Tibial artery (tissue), 4 donors: ENCODE results near the gene HAUS5.

ENCODE experiments used
- DNase-seq, 2 donors: peaks; one replicate each; pipeline ENCODE4 v3.0.0-alpha.2; 2019
- H3K27ac ChIP-seq, 2 donors: fragments of 200-600 bp; sonication (generic) in 1 of 2; 1 replicate in 1 of 2; 2 replicates in 1 of 2; pipeline ENCODE4 v1.5.1; 2018 to 2019; ENCODE audit warnings: mild to moderate bottlenecking in 1 of 2
- H3K27me3 ChIP-seq, 2 donors: fragments of 200-600 bp; sonication (generic) in 1 of 2; one replicate each; pipeline versions ENCODE4 v1.5.1 to v1.6.0; 2016 to 2019
- H3K36me3 ChIP-seq, 3 donors: fragments of 200-600 bp; sonication (generic) in 2 of 3; one replicate each; pipeline ENCODE4 v1.5.1; 2016 to 2019; ENCODE audit warnings: mild to moderate bottlenecking in 2 of 3
- H3K4me1 ChIP-seq, 4 donors: fragments of 200-600 bp; sonication (generic) in 2 of 4; 1 replicate in 3 of 4; 2 replicates in 1 of 4; pipeline ENCODE4 v1.5.1; 2016 to 2019
- H3K4me3 ChIP-seq, 2 donors: fragments of 200-600 bp; sonication (generic) in 1 of 2; 1 replicate in 1 of 2; 2 replicates in 1 of 2; pipeline ENCODE4 v1.5.1; 2018 to 2019; ENCODE audit warnings: mild to moderate bottlenecking in 2 of 2
- H3K9me3 ChIP-seq, 3 donors: fragments of 200-600 bp; sonication (generic) in 1 of 3; one replicate each; pipeline ENCODE4 v1.5.1; 2016 to 2019
- intact Hi-C: fragments of 100-400 bp; cut with DNase I; formaldehyde crosslinking; loops from one replicate; pipeline ENCODE4 v1.15.0; 2023; ENCODE audit warnings: low total_unique reads
- TF ChIP-seq, protein P1 (sequence below), 2 experiments: fragments of 200-600 bp in 1 of 2; fragments of 450-650 bp in 1 of 2; IDR thresholded peaks; one replicate each; pipeline ENCODE4 v1.5.1; 2017 to 2019; ENCODE audit warnings: antibody characterized with exemption in 2 of 2, mild to moderate bottlenecking in 1 of 2, moderate library complexity in 1 of 2

HAUS5 gene

DNA sequence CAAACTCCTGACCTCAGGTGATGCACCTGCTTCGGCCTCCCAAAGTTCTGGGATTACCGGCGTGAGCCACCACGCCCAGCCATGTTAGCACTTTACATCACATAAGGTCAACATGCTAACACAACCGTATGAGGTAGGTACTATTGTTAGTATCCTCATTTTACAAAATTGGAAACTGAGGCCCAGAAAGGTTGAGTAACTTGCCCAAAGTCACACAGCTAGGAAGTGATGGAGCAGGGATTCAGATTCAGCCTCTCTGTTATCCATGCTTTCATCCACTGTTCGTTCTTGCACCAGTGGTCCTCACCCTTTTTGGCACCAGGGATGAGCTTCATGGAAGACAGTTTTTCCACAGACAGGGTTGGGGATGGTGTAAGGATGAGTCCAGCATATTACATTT, 44.2 kb downstream of the HAUS5 start:
- intact Hi-C loops = no loop called here
- no peak for DNase-seq
- no peaks in the 10 kb centered on the region for H3K4me1 ChIP-seq
- H3K9me3 ChIP-seq = no peaks in the 10 kb centered on the region
- no peaks in the 10 kb centered on the region for H3K27me3 ChIP-seq
- H3K36me3 ChIP-seq = peaks cover 86 to 100% (median 93%) of the 10 kb centered on the region in 3 donors
- TF ChIP-seq, protein P1, sequence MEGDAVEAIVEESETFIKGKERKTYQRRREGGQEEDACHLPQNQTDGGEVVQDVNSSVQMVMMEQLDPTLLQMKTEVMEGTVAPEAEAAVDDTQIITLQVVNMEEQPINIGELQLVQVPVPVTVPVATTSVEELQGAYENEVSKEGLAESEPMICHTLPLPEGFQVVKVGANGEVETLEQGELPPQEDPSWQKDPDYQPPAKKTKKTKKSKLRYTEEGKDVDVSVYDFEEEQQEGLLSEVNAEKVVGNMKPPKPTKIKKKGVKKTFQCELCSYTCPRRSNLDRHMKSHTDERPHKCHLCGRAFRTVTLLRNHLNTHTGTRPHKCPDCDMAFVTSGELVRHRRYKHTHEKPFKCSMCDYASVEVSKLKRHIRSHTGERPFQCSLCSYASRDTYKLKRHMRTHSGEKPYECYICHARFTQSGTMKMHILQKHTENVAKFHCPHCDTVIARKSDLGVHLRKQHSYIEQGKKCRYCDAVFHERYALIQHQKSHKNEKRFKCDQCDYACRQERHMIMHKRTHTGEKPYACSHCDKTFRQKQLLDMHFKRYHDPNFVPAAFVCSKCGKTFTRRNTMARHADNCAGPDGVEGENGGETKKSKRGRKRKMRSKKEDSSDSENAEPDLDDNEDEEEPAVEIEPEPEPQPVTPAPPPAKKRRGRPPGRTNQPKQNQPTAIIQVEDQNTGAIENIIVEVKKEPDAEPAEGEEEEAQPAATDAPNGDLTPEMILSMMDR (IDR thresholded peaks at IDR 0.05) = no peak
- H3K4me3 ChIP-seq = no peak overlapping the region
- H3K27ac ChIP-seq = no peak overlapping the region

DNA sequence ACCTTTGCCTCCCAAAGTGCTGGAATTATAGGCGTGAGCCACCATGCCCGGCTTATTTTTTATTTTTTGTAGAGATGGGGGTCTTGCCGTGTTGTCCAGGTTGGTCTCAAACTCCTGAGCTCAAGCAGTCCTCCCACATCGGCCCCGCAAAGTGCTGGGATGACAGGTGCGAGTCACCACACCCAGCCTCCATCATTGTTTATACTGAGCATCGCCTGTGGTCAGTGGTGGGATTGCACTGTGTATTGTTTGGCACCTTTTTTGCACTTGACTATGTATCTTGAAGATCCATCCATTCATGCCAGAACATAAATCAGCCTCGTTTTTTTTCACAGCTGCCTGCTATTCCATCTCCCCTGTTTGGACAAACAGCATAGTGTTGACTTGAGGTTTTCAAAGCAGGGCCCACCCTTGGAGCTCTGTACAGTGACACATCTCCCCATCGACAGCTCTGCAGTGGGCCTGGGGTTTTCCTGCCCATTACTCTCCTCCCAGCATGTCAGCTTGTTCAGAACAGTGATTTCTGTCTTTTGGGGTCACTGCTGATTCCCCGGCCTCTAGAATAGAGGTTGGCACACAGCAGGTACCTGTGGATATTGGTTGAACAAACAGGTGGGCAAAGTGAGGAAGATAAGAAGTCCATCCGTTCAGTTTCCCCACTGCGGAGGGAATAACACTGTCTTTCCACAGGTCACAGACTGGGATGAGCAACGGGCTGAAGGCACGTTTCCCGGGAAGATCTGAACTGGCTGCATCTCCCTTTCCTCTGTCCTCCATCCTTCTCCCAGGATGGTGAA, 45.6 kb downstream of the HAUS5 start:
- no peak for DNase-seq
- H3K27me3 ChIP-seq = no peaks in the 10 kb centered on the region
- no peak overlapping the region for H3K27ac ChIP-seq
- H3K4me1 ChIP-seq = no peaks in the 10 kb centered on the region
- TF ChIP-seq, protein P1 (IDR thresholded peaks at IDR 0.05) = no peak
- H3K4me3 ChIP-seq = no peak overlapping the region
- intact Hi-C loops = no loop called here
- H3K36me3 ChIP-seq = peaks cover 80 to 95% (median 87%) of the 10 kb centered on the region in 3 donors
- H3K9me3 ChIP-seq = no peaks in the 10 kb centered on the region

DNA sequence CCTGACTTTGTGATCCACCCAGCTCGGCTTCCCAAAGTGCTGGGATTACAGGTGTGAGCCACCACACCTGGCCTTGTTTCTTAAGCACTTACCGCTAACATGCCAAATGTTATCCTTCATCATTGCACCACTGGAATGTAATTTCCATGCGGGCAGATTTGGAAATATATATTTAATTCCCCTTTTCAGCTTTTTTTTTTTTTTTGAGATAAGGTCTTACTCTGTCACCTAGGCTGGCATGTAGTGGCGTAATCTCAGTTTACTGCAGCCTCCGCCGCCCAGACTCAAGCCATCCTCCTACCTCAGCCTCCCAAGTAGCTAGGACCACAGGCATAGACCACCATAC, 49.4 kb downstream of the HAUS5 start:
- Histone ChIP-seq H3K4me3 (no peak overlapping the region), H3K36me3 (peaks cover 57 to 71% (median 58%) of the 10 kb centered on the region in 3 donors), H3K4me1 (no peaks in the 10 kb centered on the region), H3K27me3 (no peaks in the 10 kb centered on the region), H3K9me3 (no peaks in the 10 kb centered on the region), H3K27ac (no peak overlapping the region)
- TF ChIP-seq, protein P1 (IDR thresholded peaks at IDR 0.05) = no peak
- intact Hi-C loops = no loop called here
- no peak for DNase-seq

DNA sequence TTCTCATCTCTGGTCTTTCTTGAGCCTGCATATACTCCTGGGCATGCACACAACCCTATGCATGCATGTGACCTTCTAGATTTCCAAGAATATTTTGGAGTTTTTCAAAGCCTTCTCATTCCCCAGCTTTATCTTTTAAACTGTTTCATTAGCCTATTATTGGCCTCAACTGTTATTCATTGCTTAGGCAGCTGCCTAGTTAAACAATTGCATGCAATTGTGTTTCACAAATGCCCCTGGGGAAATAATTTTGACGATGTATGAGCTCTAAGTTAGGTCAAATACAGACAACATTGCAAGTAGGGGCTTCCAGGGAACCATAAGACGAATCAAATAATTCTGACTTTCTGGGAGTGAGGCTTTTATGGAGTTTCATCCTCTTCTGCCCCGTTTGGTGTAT, 51.4 kb downstream of the HAUS5 start:
- no peaks in the 10 kb centered on the region for H3K4me1 ChIP-seq
- H3K27ac ChIP-seq = no peak overlapping the region
- no peaks in the 10 kb centered on the region for H3K27me3 ChIP-seq
- H3K36me3 ChIP-seq = peaks cover 37 to 51% (median 39%) of the 10 kb centered on the region in 3 donors
- TF ChIP-seq, protein P1 (IDR thresholded peaks at IDR 0.05) = no peak
- H3K9me3 ChIP-seq = no peaks in the 10 kb centered on the region
- intact Hi-C loops = no loop called here
- no peak overlapping the region for H3K4me3 ChIP-seq
- no peak for DNase-seq

DNA sequence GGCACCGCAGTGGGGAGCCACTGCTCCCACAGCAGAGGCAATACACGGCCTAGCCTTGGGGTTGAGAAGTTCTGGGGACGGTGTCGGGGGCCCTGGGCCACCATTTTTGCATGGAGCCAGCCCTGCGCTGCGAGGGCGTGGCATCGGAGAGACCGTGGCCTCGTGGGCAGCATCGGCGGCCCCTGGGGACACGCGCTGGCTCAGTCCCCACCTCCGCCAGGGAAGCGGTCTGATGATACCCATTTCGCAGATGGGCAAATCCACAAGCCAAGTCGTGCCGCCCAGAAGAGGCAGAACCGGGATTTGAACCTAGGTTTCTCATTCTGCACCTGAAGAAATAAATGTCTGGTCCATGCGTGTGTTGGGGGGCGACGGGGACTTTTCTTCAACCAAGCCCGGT, 52.6 kb downstream of the HAUS5 start:
- Histone ChIP-seq H3K36me3 (peaks cover 25 to 42% (median 27%) of the 10 kb centered on the region in 3 donors), H3K9me3 (no peaks in the 10 kb centered on the region), H3K4me3 (no peak overlapping the region), H3K4me1 (no peaks in the 10 kb centered on the region), H3K27ac (no peak overlapping the region), H3K27me3 (no peaks in the 10 kb centered on the region)
- intact Hi-C loops = no loop called here
- no peak for DNase-seq
- TF ChIP-seq, protein P1 (IDR thresholded peaks at IDR 0.05) = no peak
